Neural cell (in vitro differentiated cells): ENCODE measurements around the gene LXN.

Source experiments
- CTCF ChIP-seq: fragments of 450-650 bp; IDR thresholded peaks from 2 replicates; pipeline ENCODE4 v1.5.1; 2014; ENCODE audit warnings: antibody characterized with exemption, mild to moderate bottlenecking, moderate library complexity; ENCODE audit not compliant: poor library complexity, severe bottlenecking
- EP300 ChIP-seq: fragments of 450-650 bp; conservative IDR thresholded peaks from 2 replicates; pipeline ENCODE4 v1.6.1; 2014; ENCODE audit warnings: antibody characterized with exemption, mild to moderate bottlenecking, moderate library complexity; ENCODE audit not compliant: poor library complexity, severe bottlenecking
- EZH2 ChIP-seq: fragments of 200-600, 300-800 bp; shearing (Covaris generic), sonication (generic); IDR thresholded peaks from 2 replicates; pipeline ENCODE4 v1.6.1; 2014; ENCODE audit warnings: antibody characterized with exemption, low read length, borderline replicate concordance, mild to moderate bottlenecking; ENCODE audit not compliant: insufficient read depth, poor library complexity, severe bottlenecking
- POLR2AphosphoS5 ChIP-seq: IDR thresholded peaks from 2 replicates; pipeline ENCODE4 v1.6.1; 2012
- RAD21 ChIP-seq: fragments of 450-650 bp; conservative IDR thresholded peaks from 2 replicates; pipeline ENCODE4 v1.6.1; 2014; ENCODE audit warnings: antibody characterized with exemption, mild to moderate bottlenecking, moderate library complexity
- REST ChIP-seq: IDR thresholded peaks from 2 replicates; pipeline ENCODE4 v1.6.1; 2012; ENCODE audit warnings: borderline replicate concordance
- TAF1 ChIP-seq: IDR thresholded peaks from 2 replicates; pipeline ENCODE4 v1.6.1; 2012; ENCODE audit warnings: low read depth

GRCh38 chr3:158658889-158659288 lies 13.6 kb downstream of the LXN start:
- no peak for TF ChIP-seq CTCF
- TF ChIP-seq EZH2 = no peak
- no peak for TF ChIP-seq RAD21
- no peak for TF ChIP-seq EP300
- TF ChIP-seq TAF1 = no peak
- TF ChIP-seq REST = no peak
- no peak for TF ChIP-seq POLR2AphosphoS5
